OCI-M2 (cell line): ENCODE data around the gene ARHGAP35.
"Not testable (repeated sequence)": the region's sequence is repeated elsewhere in the genome, so short reads cannot be mapped to it uniquely, and the experiment has no call there.

ENCODE experiments used
- DNase-seq: peaks from one replicate; lab custom pipeline; 2025; ENCODE audit not compliant: unreplicated experiment; lab: John Stamatoyannopoulos, UW

ARHGAP35 gene

GRCh38 chr19:46868025-46868802, 7.4 kb downstream of the ARHGAP35 start:
- DNase-seq: no peak

GRCh38 chr19:46871173-46871572, 10.4 kb downstream of the ARHGAP35 start:
- DNase-seq: not testable (repeated sequence)

- DNase-seq: no peak
Measured at GRCh38 chr19:46872967-46873366, 12.2 kb downstream of the ARHGAP35 start.

- DNase-seq: no peak
Measured at GRCh38 chr19:46875234-46875633, 14.4 kb downstream of the ARHGAP35 start.

- DNase-seq: no peak
Measured at GRCh38 chr19:46875657-46876056, 14.9 kb downstream of the ARHGAP35 start.

- DNase-seq: no peak
Measured at GRCh38 chr19:46878613-46879375, 18.0 kb downstream of the ARHGAP35 start.

- DNase-seq: no peak
Measured at GRCh38 chr19:46880431-46880830, 19.6 kb downstream of the ARHGAP35 start.

GRCh38 chr19:46881092-46881491, 20.3 kb downstream of the ARHGAP35 start:
- no peak for DNase-seq

GRCh38 chr19:46882034-46882433, 21.2 kb downstream of the ARHGAP35 start:
- DNase-seq: no peak

GRCh38 chr19:46882751-46883150, 22.0 kb downstream of the ARHGAP35 start:
- DNase-seq: not testable (repeated sequence)

GRCh38 chr19:46885411-46885810, 24.6 kb downstream of the ARHGAP35 start:
- no peak for DNase-seq

- DNase-seq: no peak
Measured at GRCh38 chr19:46886546-46887239, 25.9 kb downstream of the ARHGAP35 start.

- no peak for DNase-seq
Measured at GRCh38 chr19:46887240-46887782, 26.5 kb downstream of the ARHGAP35 start.

GRCh38 chr19:46890423-46891170, 29.8 kb downstream of the ARHGAP35 start:
- DNase-seq: no peak

GRCh38 chr19:46892252-46893179, 31.7 kb downstream of the ARHGAP35 start:
- DNase-seq: no peak

GRCh38 chr19:46896076-46896794, 35.4 kb downstream of the ARHGAP35 start:
- DNase-seq: no peak

- DNase-seq: no peak
Measured at GRCh38 chr19:46898731-46899130, 37.9 kb downstream of the ARHGAP35 start.

GRCh38 chr19:46900341-46900740, 39.5 kb downstream of the ARHGAP35 start:
- DNase-seq: no peak
